HepG2 (cell line): ENCODE results near the gene NTM. TPM values are rescaled to one million over a fixed set of nuclear protein-coding genes. Genes with fewer than 3 reads are reported as not detected.

Experiments used
- ATAC-seq: fragments of 200-7000 bp; cut with Tn5 transposase; 3 replicates; pipeline ENCODE4 v1.9.1; 2020; ENCODE audit warnings: mild to moderate bottlenecking, moderate library complexity
- BruUV-seq: library from RNA; stranded (reverse); fragments of 400-500 nt; replicated peaks from 2 replicates; lab custom pipeline; 2021; lab: Mats Ljungman, UMichigan
- CTCF ChIA-PET: fragments of 300-600 bp; formaldehyde crosslinking; extraction: SDS; loops from one replicate; lab custom pipeline; 2021; ENCODE audit warnings: low total read pairs, inconsistent platforms, low intra/inter-chr PET ratio; lab: Yijun Ruan, JAX
- POLR2A ChIA-PET: fragments of 350-600 bp; sonication (Branson Sonifier 250); formaldehyde crosslinking; loops from one replicate; lab custom pipeline; 2020; ENCODE audit warnings: antibody characterized with exemption, inconsistent platforms; lab: Yijun Ruan, JAX
- DNase-seq: peaks from one replicate; pipeline ENCODE4 v3.0.0-alpha.2; 2015; ENCODE audit warnings: low spot score
- FAIRE-seq: peaks from 3 replicates; lab custom pipeline; 2011; peaks lifted over from hg19 to GRCh38; lab: Jason Lieb, UNC
- H2AFZ ChIP-seq: one replicate; pipeline ENCODE4 v1.6.1; 2011; ENCODE audit warnings: low read length, inconsistent platforms
- H3K27ac ChIP-seq: fragments of 300-600 bp; 3 replicates; pipeline ENCODE4 v1.8.0; 2011; ENCODE audit warnings: mixed run types, mild to moderate bottlenecking, mixed read lengths, low read length, inconsistent platforms; ENCODE audit not compliant: insufficient read depth; ENCODE audit errors: extremely low read length
- H3K27me3 ChIP-seq, 2 experiments: fragments of 200-600 bp in 1 of 2; 2 replicates in 1 of 2; 3 replicates in 1 of 2; pipeline versions ENCODE4 v1.6.0 to v1.8.0; 2011; ENCODE audit warnings: low read length in 2 of 2, mild to moderate bottlenecking in 2 of 2, moderate library complexity in 2 of 2, inconsistent platforms in 1 of 2; ENCODE audit not compliant: insufficient read depth in 2 of 2, control insufficient read depth in 1 of 2
- H3K36me3 ChIP-seq, 2 experiments: fragments of 200-600 bp in 1 of 2; replicated peaks in 1 of 2; 2 replicates in 1 of 2; 3 replicates in 1 of 2; pipeline versions ENCODE4 v1.5.1 to v1.8.0; 2011; ENCODE audit warnings: low read length in 2 of 2, inconsistent platforms in 1 of 2; ENCODE audit not compliant: insufficient read depth in 2 of 2, control insufficient read depth in 1 of 2
- H3K4me1 ChIP-seq: 2 replicates; pipeline ENCODE4 v1.5.1; 2012; ENCODE audit warnings: low read length, inconsistent platforms; ENCODE audit not compliant: insufficient read depth
- H3K4me2 ChIP-seq: 2 replicates; pipeline ENCODE4 v1.6.0; 2011; ENCODE audit warnings: low read depth, low read length, inconsistent platforms
- H3K4me3 ChIP-seq, 3 experiments: fragments of 200-600 bp in 1 of 3; sonication (generic), shearing (Covaris generic) in 1 of 3; replicated peaks in 1 of 3; 2 replicates each; pipeline ENCODE4 v1.5.1; 2011 to 2016; ENCODE audit warnings: low read length in 3 of 3, inconsistent platforms in 2 of 3, low read depth in 2 of 3, mild to moderate bottlenecking in 2 of 3, control low read depth in 1 of 3, mixed read lengths in 1 of 3; ENCODE audit not compliant: insufficient read depth in 1 of 3
- H3K79me2 ChIP-seq: one replicate; pipeline ENCODE4 v1.6.1; 2011; ENCODE audit warnings: low read length, inconsistent platforms; ENCODE audit not compliant: insufficient read depth
- H3K9ac ChIP-seq: 2 replicates; pipeline ENCODE4 v1.6.0; 2011; ENCODE audit warnings: mild to moderate bottlenecking, low read depth, low read length, inconsistent platforms; ENCODE audit not compliant: insufficient read depth
- H3K9me3 ChIP-seq: 2 replicates; pipeline ENCODE4 v1.5.1; 2012; ENCODE audit warnings: mild to moderate bottlenecking, low read length
- H4K20me1 ChIP-seq: 2 replicates; pipeline ENCODE4 v1.6.0; 2011; ENCODE audit warnings: inconsistent platforms, mild to moderate bottlenecking, low read length, moderate library complexity; ENCODE audit not compliant: insufficient read depth
- CHD4 ChIP-seq: fragments of 200-600 bp; sonication (generic); IDR thresholded peaks from 2 replicates; pipeline ENCODE4 v1.7.0; 2017; ENCODE audit warnings: mild to moderate bottlenecking, low read length, borderline replicate concordance
- EHMT2 ChIP-seq: fragments of 200-600 bp; sonication (generic); IDR thresholded peaks from 2 replicates; pipeline ENCODE4 v1.7.0; 2017; ENCODE audit warnings: antibody characterized with exemption, low read depth, low read length, borderline replicate concordance
- GLI4 ChIP-seq: sonication (generic); formaldehyde crosslinking; IDR thresholded peaks from 2 replicates; pipeline ENCODE4 v1.5.1; 2020; ENCODE audit warnings: missing genetic modification reagents, mild to moderate bottlenecking, moderate library complexity, borderline replicate concordance
- HCFC1 ChIP-seq: fragments of 150-350 bp; IDR thresholded peaks from 2 replicates; pipeline ENCODE4 v1.6.1; 2014; ENCODE audit warnings: low read depth, low read length
- MAFF ChIP-seq: IDR thresholded peaks from 2 replicates; pipeline ENCODE4 v1.6.1; 2011; ENCODE audit warnings: low read depth, low read length, improper control_type of control experiment
- MEIS1 ChIP-seq: sonication (generic); formaldehyde crosslinking; IDR thresholded peaks from 2 replicates; pipeline ENCODE4 v1.9.0; 2021; ENCODE audit warnings: mild to moderate bottlenecking, missing genetic modification reagents, moderate library complexity, borderline replicate concordance
- NPAS2 ChIP-seq: sonication (generic); formaldehyde crosslinking; IDR thresholded peaks from 2 replicates; pipeline ENCODE4 v1.8.0; 2022; ENCODE audit warnings: mild to moderate bottlenecking, missing genetic modification reagents, borderline replicate concordance
- RBFOX2 ChIP-seq: fragments of 200-400 bp; formaldehyde crosslinking; IDR thresholded peaks from 2 replicates; pipeline ENCODE4 v1.6.1; 2017; ENCODE audit warnings: low read depth, mild to moderate bottlenecking, low read length
- SALL2 ChIP-seq: sonication (generic); formaldehyde crosslinking; IDR thresholded peaks from 2 replicates; pipeline ENCODE4 v1.8.1; 2023; ENCODE audit warnings: mild to moderate bottlenecking, missing genetic modification reagents, inconsistent platforms
- SP4 ChIP-seq: sonication (generic); formaldehyde crosslinking; IDR thresholded peaks from 2 replicates; pipeline ENCODE4 v1.8.1; 2023; ENCODE audit warnings: mild to moderate bottlenecking, missing genetic modification reagents
- ZFAT ChIP-seq: sonication (generic); formaldehyde crosslinking; conservative IDR thresholded peaks from 2 replicates; pipeline ENCODE4 v1.8.1; 2023; ENCODE audit warnings: missing genetic modification reagents, inconsistent platforms
- ZMYM3 ChIP-seq: sonication (generic); formaldehyde crosslinking; IDR thresholded peaks from 2 replicates; pipeline ENCODE4 v1.5.1; 2020; ENCODE audit warnings: mild to moderate bottlenecking, missing genetic modification reagents
- ZMYM4 ChIP-seq: sonication (generic); formaldehyde crosslinking; IDR thresholded peaks from 2 replicates; pipeline ENCODE4 v1.8.1; 2023; ENCODE audit warnings: mild to moderate bottlenecking, missing genetic modification reagents
- ZNF138 ChIP-seq: sonication (generic); formaldehyde crosslinking; IDR thresholded peaks from 2 replicates; pipeline ENCODE4 v1.5.0; 2020; ENCODE audit warnings: mild to moderate bottlenecking, low read depth, missing genetic modification reagents
- ZNF180 ChIP-seq: sonication (generic); formaldehyde crosslinking; IDR thresholded peaks from 2 replicates; pipeline ENCODE4 v1.4.0; 2020; ENCODE audit warnings: low read depth, missing genetic modification reagents, borderline replicate concordance
- ZNF501 ChIP-seq: sonication (generic); formaldehyde crosslinking; IDR thresholded peaks from 2 replicates; pipeline ENCODE4 v1.5.1; 2020; ENCODE audit warnings: mild to moderate bottlenecking, moderate library complexity, missing genetic modification reagents
- ZNF614 ChIP-seq: IDR thresholded peaks from 2 replicates; pipeline ENCODE4 v1.6.1; 2018; ENCODE audit warnings: missing biosample characterization, missing genetic modification reagents, inconsistent platforms, borderline replicate concordance
- ZNF879 ChIP-seq: sonication (generic); formaldehyde crosslinking; IDR thresholded peaks from 2 replicates; pipeline ENCODE4 v1.8.1; 2023; ENCODE audit warnings: missing genetic modification reagents
- WGBS: methylation state at CpG from one replicate; pipeline ENCODE4 v1.1.6; 2017; ENCODE audit warnings: low lambda C conversion rate; 5-methylcytosine and 5-hydroxymethylcytosine counted together
- in situ Hi-C: cut with HindIII; loops from 2 replicates; pipeline ENCODE4 v1.10.0; 2017; ENCODE audit warnings: low pct_unique_long_range_greater_than_20kb; ENCODE audit not compliant: extremely low pct_ligation_motif_present
- intact Hi-C: fragments of 100-400 bp; cut with micrococcal nuclease; formaldehyde crosslinking; loops from one replicate; pipeline ENCODE4 v1.10.0; 2022; ENCODE audit not compliant: unreplicated experiment
- polyA plus RNA-seq, 8 experiments: library from polyadenylated mRNA; depleted of rRNA in 3 of 8; stranded (reverse) in 7 of 8; unstranded in 1 of 8; fragments of >200 nt; fragmentation: Illumina TruSeq in 4 of 8; extraction: Trizol in 4 of 8; gene quantifications; 2 replicates each; pipeline versions ENCODE4 v1.2.1 to v1.2.3, GENCODE V29; 2011 to 2016; ENCODE audit warnings: low read depth in 4 of 8, missing spikeins in 1 of 8, mixed read lengths in 1 of 8; ENCODE audit not compliant: insufficient read depth in 1 of 8
- total RNA-seq, 5 experiments: library from RNA; depleted of rRNA; stranded (reverse); fragments of >200 nt; fragmentation: Illumina TruSeq; extraction: Trizol; gene quantifications; 2 replicates each; pipeline ENCODE4 v1.2.3, GENCODE V29; 2016; ENCODE audit warnings: low read depth in 1 of 5

Gene NTM
- total and polyA plus RNA-seq, 2 of the 13 experiments (the other 11 are each of a cell fraction or from before 2014, with no cell fraction given) = not detected

DNA sequence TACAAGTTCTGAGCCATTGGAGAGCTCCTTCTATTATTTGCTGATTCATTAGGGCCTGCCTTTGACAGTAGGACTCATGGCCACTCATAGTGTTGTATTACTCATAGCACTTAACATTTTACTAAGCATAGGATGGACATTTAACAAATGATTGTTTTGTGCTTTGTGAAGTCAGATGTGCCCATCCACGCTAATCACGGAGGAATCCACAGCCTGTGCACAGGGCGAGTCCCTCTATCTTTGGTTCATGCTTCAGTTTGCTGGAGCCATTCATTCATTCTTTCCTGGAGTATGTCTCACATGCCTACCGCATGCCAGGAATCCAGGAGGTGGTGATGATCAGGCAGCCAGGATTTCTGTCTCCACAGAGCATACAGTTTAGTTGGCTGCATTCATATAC is 254.1 kb downstream of the NTM start:
- TF ChIP-seq SP4 (CRISPR knock-in tag) (no peak), EHMT2 (no peak), MEIS1 (no peak), SALL2 (CRISPR knock-in tag) (no peak), RBFOX2 (no peak), ZMYM4 (CRISPR knock-in tag) (no peak), ZNF180 (CRISPR knock-in tag) (no peak), ZNF614 (CRISPR knock-in tag) (no peak), ZFAT (no peak), MAFF (no peak)
- Histone ChIP-seq H3K9ac (no peak overlapping the region), H3K4me2 (no peak overlapping the region), H3K36me3 (no peaks in the 10 kb centered on the region), H3K4me1 (no peaks in the 10 kb centered on the region), H2AFZ (no peak overlapping the region), H3K27ac (no peak overlapping the region), H3K79me2 (no peaks in the 10 kb centered on the region), H3K27me3 (peaks cover 0 to 17% of the 10 kb centered on the region in 2 experiments; a peak in 2 of 5 replicates), H3K4me3 (no peak overlapping the region), H4K20me1 (no peaks in the 10 kb centered on the region), H3K9me3 (no peaks in the 10 kb centered on the region)
- ChIA-PET POLR2A (no interaction called here), CTCF (no interaction called here)
- intact Hi-C loops = no loop called here
- FAIRE-seq = no peak
- 31% methylated on average over 4 of the region's 4 CpGs for WGBS
- ATAC-seq = no peak
- DNase-seq = no peak
- BruUV-seq = no TSS peak
- in situ Hi-C loops = no loop called here

- CTCF ChIA-PET = no interaction called here
- no peak for FAIRE-seq
- ATAC-seq = no peak
- Histone ChIP-seq H3K27me3 (peaks cover 0 to 17% of the 10 kb centered on the region in 2 experiments; a peak in 3 of 5 replicates), H4K20me1 (no peaks in the 10 kb centered on the region), H3K9ac (no peak overlapping the region), H3K4me3 (no peak overlapping the region), H3K36me3 (no peaks in the 10 kb centered on the region), H2AFZ (no peak overlapping the region), H3K4me2 (no peak overlapping the region), H3K79me2 (no peaks in the 10 kb centered on the region), H3K27ac (no peak overlapping the region), H3K9me3 (no peaks in the 10 kb centered on the region), H3K4me1 (no peaks in the 10 kb centered on the region)
- no peak for DNase-seq
- intact Hi-C loops (no loop called here), in situ Hi-C loops (no loop called here)
- 2% methylated on average over 9 of the region's 9 CpGs for WGBS
- POLR2A ChIA-PET = no interaction called here
- no TSS peak for BruUV-seq
- no peak for TF ChIP-seq ZMYM3 (CRISPR knock-in tag)
- TF ChIP-seq HCFC1 = no peak
- TF ChIP-seq ZNF879 = no peak
- TF ChIP-seq NPAS2 = no peak
- TF ChIP-seq ZNF138 (CRISPR knock-in tag) = no peak
- no peak for TF ChIP-seq CHD4
- TF ChIP-seq GLI4 (CRISPR knock-in tag) = no peak
- TF ChIP-seq ZNF501 (CRISPR knock-in tag) = no peak
Observed at GRCh38 chr11:131626788-131627187, 256.4 kb downstream of the NTM start.
